ENCODE results near the gene SEC31A. TPM values are rescaled to one million over a fixed set of nuclear protein-coding genes. Genes with fewer than 3 reads are reported as not detected.
A peak's percentile ranks its signal among the peaks of the same experiment; 100 is the strongest.

The SEC31A gene
- total and polyA plus RNA-seq, 5 donors: 87.3 to 156 (median 126) TPM

- no peaks in the 10 kb centered on the region for H3K9me3 ChIP-seq (ENCODE audit: control insufficient read depth, low read length)
- 51% methylated on average over 7 of the region's 7 CpGs for WGBS
- H3K4me3 ChIP-seq (ENCODE audit: low read length): no peak overlapping the region
- H3K27ac ChIP-seq (ENCODE audit: low read length): no peak overlapping the region
- ATAC-seq (no peak), DNase-seq (no peak)
- H3K4me1 ChIP-seq (ENCODE audit: control insufficient read depth, insufficient read depth, low read length): peaks cover 6% of the 10 kb centered on the region
- intact Hi-C loops (cut with DNase I): no loop called here
- no peaks in the 10 kb centered on the region for H3K27me3 ChIP-seq (ENCODE audit: control insufficient read depth, insufficient read depth)
These were observed 101.8 kb downstream of the SEC31A start for GRCh38 chr4:82789025-82789776.

- intact Hi-C loops (cut with DNase I): no loop called here
- peaks cover 3% of the 10 kb centered on the region for H3K4me1 ChIP-seq (ENCODE audit: control insufficient read depth, insufficient read depth, low read length)
- WGBS: 74% methylated on average over 4 of the region's 4 CpGs
- no peak overlapping the region for H3K27ac ChIP-seq (ENCODE audit: low read length)
- H3K9me3 ChIP-seq (ENCODE audit: control insufficient read depth, low read length): no peaks in the 10 kb centered on the region
- no peak overlapping the region for H3K4me3 ChIP-seq (ENCODE audit: low read length)
- ATAC-seq: peak in 1 of 2 donors; percentile 50
- no peaks in the 10 kb centered on the region for H3K27me3 ChIP-seq (ENCODE audit: control insufficient read depth, insufficient read depth)
- peak in 1 of 3 donors; percentile 31 for DNase-seq
These were observed 103.6 kb downstream of the SEC31A start for GRCh38 chr4:82787342-82787741.

GRCh38 chr4:82786828-82787227 is 104.1 kb downstream of the SEC31A start:
- no peak overlapping the region for H3K27ac ChIP-seq (ENCODE audit: low read length)
- WGBS: 72% methylated on average over 4 of the region's 4 CpGs
- intact Hi-C loops (cut with DNase I): no loop called here
- DNase-seq (no peak), ATAC-seq (peak in 1 of 2 donors; percentile 57)
- H3K27me3 ChIP-seq (ENCODE audit: control insufficient read depth, insufficient read depth): no peaks in the 10 kb centered on the region
- peaks cover 3% of the 10 kb centered on the region for H3K4me1 ChIP-seq (ENCODE audit: control insufficient read depth, insufficient read depth, low read length)
- H3K9me3 ChIP-seq (ENCODE audit: control insufficient read depth, low read length): no peaks in the 10 kb centered on the region
- H3K4me3 ChIP-seq (ENCODE audit: low read length): no peak overlapping the region

- intact Hi-C loops (cut with DNase I): no loop called here
- H3K4me1 ChIP-seq (ENCODE audit: control insufficient read depth, insufficient read depth, low read length): peaks cover 3% of the 10 kb centered on the region
- WGBS: 48% methylated on average over 5 of the region's 5 CpGs
- no peak for DNase-seq
- no peaks in the 10 kb centered on the region for H3K27me3 ChIP-seq (ENCODE audit: control insufficient read depth, insufficient read depth)
- peak; percentile 44 to 86 for ATAC-seq
- no peak overlapping the region for H3K4me3 ChIP-seq (ENCODE audit: low read length)
- no peak overlapping the region for H3K27ac ChIP-seq (ENCODE audit: low read length)
- H3K9me3 ChIP-seq (ENCODE audit: control insufficient read depth, low read length): no peaks in the 10 kb centered on the region
These were observed 105.1 kb downstream of the SEC31A start for GRCh38 chr4:82785611-82786400.

- peaks cover 3% of the 10 kb centered on the region for H3K4me1 ChIP-seq (ENCODE audit: control insufficient read depth, insufficient read depth, low read length)
- H3K27me3 ChIP-seq (ENCODE audit: control insufficient read depth, insufficient read depth): no peaks in the 10 kb centered on the region
- H3K9me3 ChIP-seq (ENCODE audit: control insufficient read depth, low read length): no peaks in the 10 kb centered on the region
- no peak overlapping the region for H3K4me3 ChIP-seq (ENCODE audit: low read length)
- DNase-seq: no peak
- WGBS: 37% methylated on average over 9 of the region's 9 CpGs
- no peak for ATAC-seq
- H3K27ac ChIP-seq (ENCODE audit: low read length): no peak overlapping the region
- intact Hi-C loops (cut with DNase I): no loop called here
These were observed 106.0 kb downstream of the SEC31A start for GRCh38 chr4:82784681-82785610.

- intact Hi-C loops (cut with DNase I): no loop called here
- no peaks in the 10 kb centered on the region for H3K9me3 ChIP-seq (ENCODE audit: control insufficient read depth, low read length)
- no peaks in the 10 kb centered on the region for H3K27me3 ChIP-seq (ENCODE audit: control insufficient read depth, insufficient read depth)
- peaks cover 3% of the 10 kb centered on the region for H3K4me1 ChIP-seq (ENCODE audit: control insufficient read depth, insufficient read depth, low read length)
- H3K4me3 ChIP-seq (ENCODE audit: low read length): no peak overlapping the region
- ATAC-seq (no peak), DNase-seq (no peak)
- no peak overlapping the region for H3K27ac ChIP-seq (ENCODE audit: low read length)
- WGBS: 81% methylated on average over 5 of the region's 5 CpGs
These were observed 108.2 kb downstream of the SEC31A start for GRCh38 chr4:82782626-82783345.

GRCh38 chr4:82780752-82781231 is 110.2 kb downstream of the SEC31A start:
- 34% methylated on average over 10 of the region's 10 CpGs for WGBS
- Histone ChIP-seq H3K4me3 (ENCODE audit: low read length) (no peak overlapping the region), H3K9me3 (ENCODE audit: control insufficient read depth, low read length) (no peaks in the 10 kb centered on the region), H3K27me3 (ENCODE audit: control insufficient read depth, insufficient read depth) (no peaks in the 10 kb centered on the region), H3K4me1 (ENCODE audit: control insufficient read depth, insufficient read depth, low read length) (peaks cover 3% of the 10 kb centered on the region), H3K27ac (ENCODE audit: low read length) (no peak overlapping the region)
- ATAC-seq: peak; percentile 71 to 86
- intact Hi-C loops (cut with DNase I): no loop called here
- peak; percentile 80 to 93 (median 90) for DNase-seq

GRCh38 chr4:82780170-82780751 is 110.7 kb downstream of the SEC31A start:
- no peak for DNase-seq
- Histone ChIP-seq H3K4me1 (ENCODE audit: control insufficient read depth, insufficient read depth, low read length) (peaks cover 3% of the 10 kb centered on the region), H3K4me3 (ENCODE audit: low read length) (no peak overlapping the region), H3K9me3 (ENCODE audit: control insufficient read depth, low read length) (no peaks in the 10 kb centered on the region), H3K27me3 (ENCODE audit: control insufficient read depth, insufficient read depth) (no peaks in the 10 kb centered on the region), H3K27ac (ENCODE audit: low read length) (no peak overlapping the region)
- intact Hi-C loops (cut with DNase I): no loop called here
- ATAC-seq: no peak
- 74% methylated on average over 1 of the region's 1 CpG for WGBS

- H3K9me3 ChIP-seq (ENCODE audit: control insufficient read depth, low read length): no peaks in the 10 kb centered on the region
- ATAC-seq: no peak
- no peak overlapping the region for H3K4me3 ChIP-seq (ENCODE audit: low read length)
- intact Hi-C loops (cut with DNase I): no loop called here
- no peaks in the 10 kb centered on the region for H3K27me3 ChIP-seq (ENCODE audit: control insufficient read depth, insufficient read depth)
- 96% methylated on average over 10 of the region's 11 CpGs for WGBS
- no peak for DNase-seq
- H3K4me1 ChIP-seq (ENCODE audit: control insufficient read depth, insufficient read depth, low read length): peaks cover 7% of the 10 kb centered on the region
- H3K27ac ChIP-seq (ENCODE audit: low read length): no peak overlapping the region
These were observed 111.9 kb downstream of the SEC31A start for GRCh38 chr4:82779032-82779431.

Measured in right cardiac atrium (tissue), 5 donors.